Measurements from ENCODE around the gene KCNIP4. TPM values are rescaled to one million over a fixed set of nuclear protein-coding genes. Genes with fewer than 3 reads are reported as not detected.
"Not testable (repeated sequence)": the region's sequence is repeated elsewhere in the genome, so short reads cannot be mapped to it uniquely, and the experiment has no call there.

The KCNIP4 gene
- total RNA-seq, 1 donor from 2014 or later: 3.3 TPM

- DNase-seq (ENCODE audit: low spot score): no peak
These were observed 1091.5 kb downstream of the KCNIP4 start for GRCh38 chr4:20857081-20857480.

GRCh38 chr4:20847124-20847747, 1101.3 kb downstream of the KCNIP4 start:
- DNase-seq (ENCODE audit: low spot score): no peak

- DNase-seq (ENCODE audit: low spot score): no peak
These were observed 1104.3 kb downstream of the KCNIP4 start for GRCh38 chr4:20844311-20844710.

DNA sequence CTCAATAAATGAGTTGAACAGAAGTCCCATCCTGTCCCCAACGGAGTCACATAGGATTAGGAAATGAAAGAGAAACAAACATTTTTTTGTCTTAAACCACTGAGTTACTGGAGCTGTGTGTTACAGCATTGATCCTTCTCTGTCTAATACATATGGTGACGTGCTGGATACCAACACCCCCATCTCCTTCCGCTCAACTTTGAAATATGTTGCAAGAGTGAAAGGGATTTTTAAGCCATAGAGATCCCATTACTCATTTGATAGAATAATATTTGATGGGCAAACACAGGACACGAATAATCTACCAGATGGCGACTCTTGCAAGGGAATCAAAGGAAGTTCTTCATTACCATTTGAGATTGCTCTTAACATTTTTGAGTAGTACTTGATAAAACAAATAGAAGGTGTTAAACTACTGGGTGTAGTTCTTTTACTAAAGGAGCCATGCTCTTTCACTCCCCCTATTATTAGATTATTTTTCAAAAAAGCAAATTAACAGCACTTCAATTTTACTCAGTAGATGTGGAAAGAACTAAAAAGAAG, 1107.9 kb downstream of the KCNIP4 start:
- no peak for DNase-seq (ENCODE audit: low spot score)

GRCh38 chr4:20839957-20840356, 1108.6 kb downstream of the KCNIP4 start:
- DNase-seq (ENCODE audit: low spot score): no peak

DNA sequence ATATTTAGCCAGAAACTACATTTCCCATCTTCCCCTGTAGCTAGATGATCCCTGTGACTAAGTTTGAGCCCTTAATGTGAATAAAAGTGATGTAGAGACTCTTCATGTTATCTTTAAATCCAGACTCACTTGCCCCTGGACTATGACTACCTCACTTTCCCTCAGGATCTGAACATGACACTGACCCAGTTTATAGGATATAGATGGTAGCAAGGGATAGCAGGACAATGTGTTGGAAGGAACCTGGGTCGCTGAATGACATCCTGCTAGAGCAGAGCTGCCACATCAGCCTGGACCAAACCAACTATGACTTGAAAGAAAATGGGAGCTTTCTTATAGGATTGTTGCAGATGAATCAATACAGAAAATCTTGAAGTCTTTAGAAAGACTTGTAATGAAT, 1110.1 kb downstream of the KCNIP4 start:
- DNase-seq (ENCODE audit: low spot score): no peak

- DNase-seq (ENCODE audit: low spot score): no peak
These were observed 1115.7 kb downstream of the KCNIP4 start for GRCh38 chr4:20832826-20833225.

DNA sequence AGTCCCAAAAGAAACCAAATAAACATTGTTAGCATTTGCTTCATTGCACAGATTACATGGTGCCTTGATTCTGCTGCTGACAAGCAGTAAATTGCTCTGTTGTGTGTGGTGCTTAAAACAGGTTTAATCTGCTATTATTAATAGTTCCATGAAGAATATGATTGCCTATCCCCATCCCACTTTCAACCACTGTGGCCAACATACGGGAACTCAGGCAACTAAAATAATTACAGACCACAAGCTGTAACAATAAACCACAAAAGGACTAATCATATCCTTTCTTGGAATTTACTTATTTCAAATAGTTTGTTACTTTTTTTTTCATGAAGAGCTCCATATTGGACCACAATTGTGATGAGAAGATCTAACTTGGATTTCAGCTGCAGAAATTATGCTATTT, 1116.8 kb downstream of the KCNIP4 start:
- no peak for DNase-seq (ENCODE audit: low spot score)

- no peak for DNase-seq (ENCODE audit: low spot score)
These were observed 1118.8 kb downstream of the KCNIP4 start for GRCh38 chr4:20829617-20830357.

DNA sequence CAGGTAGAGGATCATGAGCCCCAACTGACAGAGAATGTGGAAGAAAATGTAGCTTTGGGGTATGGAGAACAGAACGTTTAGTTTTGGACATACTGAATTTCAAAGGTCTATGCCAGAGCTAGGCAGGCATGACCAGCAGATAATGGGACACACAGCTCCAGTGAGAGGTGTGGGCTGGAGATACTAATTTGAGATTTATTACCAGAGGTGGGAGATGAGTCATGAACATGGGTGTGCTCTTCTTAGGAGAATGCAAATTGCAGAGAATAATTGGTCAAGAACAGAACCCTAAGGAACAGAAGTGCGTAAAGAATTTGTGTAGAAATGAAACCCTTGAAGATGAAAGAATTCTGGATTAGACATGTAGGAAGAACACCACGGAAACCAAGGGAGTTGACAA, 1123.1 kb downstream of the KCNIP4 start:
- DNase-seq (ENCODE audit: low spot score): no peak

DNA sequence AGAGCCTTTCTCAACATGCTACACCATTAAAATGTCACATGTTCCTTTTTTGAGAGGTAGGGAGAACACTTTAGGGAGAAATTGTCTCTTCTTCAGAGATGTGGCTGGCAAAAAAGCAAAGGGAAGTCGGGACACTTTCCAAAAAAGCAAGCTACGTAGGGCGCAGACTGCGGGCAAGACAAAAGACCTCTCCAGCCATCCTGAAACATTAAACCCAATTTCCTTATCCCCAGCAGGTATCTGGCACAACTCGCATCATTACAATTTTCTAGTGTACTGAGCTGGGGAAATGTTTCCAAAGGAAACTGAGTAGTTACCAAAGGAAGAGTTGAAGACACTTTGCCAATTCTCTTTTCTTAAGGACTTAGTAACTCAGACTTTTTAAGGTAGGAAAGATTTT, 1132.3 kb downstream of the KCNIP4 start:
- DNase-seq (ENCODE audit: low spot score): no peak

GRCh38 chr4:20813700-20814099, 1134.9 kb downstream of the KCNIP4 start:
- no peak for DNase-seq (ENCODE audit: low spot score)

DNA sequence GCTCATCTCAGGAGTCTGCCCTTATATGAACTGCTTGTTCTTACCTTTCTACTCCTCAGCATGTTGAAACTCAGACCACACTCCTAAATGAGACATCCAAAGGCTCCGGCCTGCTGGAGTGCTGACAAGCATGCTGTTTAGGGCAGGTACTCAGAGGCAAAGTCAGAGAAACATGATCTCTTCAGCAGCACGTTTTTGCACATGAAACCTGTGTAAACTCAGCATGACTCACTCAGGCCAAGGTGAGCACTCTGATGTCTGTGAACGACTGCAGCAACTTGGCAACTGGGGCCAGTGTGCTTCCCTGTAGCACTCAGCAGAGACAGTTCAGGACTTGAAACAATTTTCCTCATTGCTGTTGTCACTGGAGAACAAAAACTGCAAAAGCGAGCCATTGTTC, 1138.8 kb downstream of the KCNIP4 start:
- DNase-seq (ENCODE audit: low spot score): no peak

DNA sequence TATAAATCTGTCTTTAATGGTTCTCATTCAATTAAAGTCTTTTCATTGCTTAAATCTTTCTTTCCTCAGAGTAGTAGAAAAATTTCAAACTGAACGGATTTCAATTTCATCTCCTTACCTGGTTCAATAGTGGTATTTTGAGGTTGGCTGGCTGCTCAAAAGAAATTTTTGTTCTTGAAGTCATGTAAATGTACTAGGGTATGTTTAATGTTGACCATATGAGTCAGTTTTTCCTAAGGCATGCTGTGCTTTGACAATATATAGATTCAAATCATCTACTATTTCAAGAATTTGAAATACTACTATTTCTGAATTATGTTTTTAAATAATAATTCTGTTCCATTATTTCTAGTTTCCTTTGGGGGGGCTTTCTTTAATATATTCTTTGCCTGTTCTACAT, 1142.9 kb downstream of the KCNIP4 start:
- DNase-seq (ENCODE audit: low spot score): no peak

DNA sequence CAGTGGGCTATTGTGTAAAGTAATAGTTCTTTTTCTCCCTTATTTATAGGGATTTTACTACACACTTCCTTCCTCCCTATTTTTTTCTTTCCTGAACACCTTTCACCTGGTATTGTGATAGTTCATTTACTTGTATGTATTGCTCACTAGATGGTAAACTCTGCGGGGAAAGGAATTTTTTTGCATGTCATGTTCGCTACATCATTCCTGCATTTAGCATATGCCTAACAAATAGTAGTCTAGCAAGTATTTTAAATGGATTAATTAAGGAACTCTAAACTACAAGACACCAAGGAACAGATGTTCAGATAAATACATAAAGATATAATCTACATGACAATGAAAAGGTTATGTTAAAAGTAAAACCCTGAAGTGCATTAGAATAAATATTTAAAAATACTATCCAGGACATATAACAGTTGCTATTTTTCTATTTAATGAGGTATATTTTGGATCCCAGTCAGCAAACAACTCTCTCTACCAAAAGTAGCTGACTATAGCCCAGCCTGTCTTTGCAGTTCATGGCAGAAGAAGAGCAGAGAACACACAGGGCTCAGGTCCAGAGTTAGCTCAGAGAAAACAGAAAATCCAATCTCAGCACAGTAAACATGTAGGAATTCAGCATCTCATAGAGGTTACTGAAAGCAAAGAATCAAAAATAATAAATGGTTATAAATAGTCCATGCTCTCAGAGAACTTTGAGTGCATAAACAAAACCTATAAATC, 1160.5 kb downstream of the KCNIP4 start:
- DNase-seq (ENCODE audit: low spot score): no peak

DNA sequence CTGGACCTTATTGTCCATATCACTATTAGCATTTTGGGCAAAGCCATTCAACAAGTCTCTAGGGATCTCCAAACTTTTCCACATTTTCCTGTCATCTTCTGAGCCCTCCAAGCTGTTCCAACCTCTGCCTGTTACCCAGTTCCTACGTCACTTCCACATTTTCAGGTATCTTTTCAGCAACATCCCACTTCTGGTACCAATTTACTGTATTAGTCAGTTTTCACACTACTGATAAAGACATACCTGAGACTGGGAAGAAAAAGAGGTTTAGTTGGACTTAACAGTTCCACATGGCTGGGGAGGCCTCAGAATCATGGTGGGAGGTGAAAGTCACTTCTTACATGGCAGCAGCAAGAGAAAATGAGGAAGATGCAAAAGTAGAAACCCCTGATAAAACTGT, 1165.4 kb downstream of the KCNIP4 start:
- not testable (repeated sequence) for DNase-seq (ENCODE audit: low spot score)

DNA sequence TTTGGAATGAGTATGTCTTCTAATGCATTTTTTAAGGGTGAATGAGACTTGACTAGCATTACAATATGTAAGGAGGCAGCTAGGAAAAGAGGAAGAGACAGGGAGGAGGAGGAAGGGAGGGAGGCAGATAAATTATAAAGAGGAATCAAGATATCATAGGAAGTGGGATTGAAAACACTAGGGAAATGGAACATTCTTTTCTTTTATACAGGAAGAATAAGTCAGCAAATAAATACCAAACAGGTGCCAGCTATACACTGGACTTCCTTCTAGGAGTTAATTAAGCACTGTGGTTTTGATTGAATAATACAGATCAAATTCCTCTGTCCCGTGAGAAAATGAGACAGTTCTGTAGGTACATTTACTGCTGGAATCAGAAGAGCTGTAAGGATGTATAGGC, 1169.7 kb downstream of the KCNIP4 start:
- DNase-seq (ENCODE audit: low spot score): no peak

- peak; percentile 46 for DNase-seq (ENCODE audit: low spot score)
These were observed 1175.2 kb downstream of the KCNIP4 start for GRCh38 chr4:20773144-20773997.

- no peak for DNase-seq (ENCODE audit: low spot score)
These were observed 1184.1 kb downstream of the KCNIP4 start for GRCh38 chr4:20764366-20764992.

GRCh38 chr4:20761826-20762225, 1186.7 kb downstream of the KCNIP4 start:
- no peak for DNase-seq (ENCODE audit: low spot score)

DNA sequence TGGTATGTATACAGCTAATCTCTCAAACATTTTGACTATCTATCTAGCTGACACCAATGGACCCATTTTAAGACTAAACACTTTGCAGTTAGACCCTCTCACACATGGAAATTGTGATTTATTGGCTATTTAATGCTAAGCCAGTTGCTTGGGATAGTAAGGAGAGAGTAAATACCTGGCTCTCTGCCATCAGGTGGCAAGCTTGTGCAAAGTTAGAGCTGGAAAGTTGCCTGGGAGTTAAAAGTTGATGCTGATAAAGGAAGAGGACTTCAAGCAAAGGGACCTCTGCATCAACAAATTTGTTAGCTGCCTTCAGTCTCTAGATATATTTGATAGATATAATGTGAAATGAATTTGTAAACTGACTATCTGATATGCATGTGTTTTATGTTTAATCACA, 1187.2 kb downstream of the KCNIP4 start:
- no peak for DNase-seq (ENCODE audit: low spot score)
